Endothelial cell of umbilical vein (primary cell): ENCODE data around the gene UNC5B. TPM values are rescaled to one million over a fixed set of nuclear protein-coding genes. Genes with fewer than 3 reads are reported as not detected.

Experiments used
- BruUV-seq: library from RNA; stranded (reverse); fragments of 400-500 nt; replicated peaks from 2 replicates; lab custom pipeline; 2021; lab: Mats Ljungman, UMichigan
- CTCF ChIA-PET: fragments of 300-600, 350-600 bp; sonication (Branson Sonifier 250); formaldehyde crosslinking; loops from one replicate; lab custom pipeline; 2021; ENCODE audit warnings: antibody characterized with exemption, inconsistent platforms; lab: Charles Lee
- POLR2A ChIA-PET: fragments of 300-600, 350-600 bp; sonication (Branson Sonifier 250); formaldehyde crosslinking; loops from one replicate; lab custom pipeline; 2021; ENCODE audit warnings: antibody characterized with exemption, inconsistent platforms; lab: Charles Lee
- DNase-seq: peaks from one replicate; pipeline ENCODE4 v3.0.0-alpha.2; 2011; ENCODE audit warnings: low read depth, low spot score
- FAIRE-seq: peaks from 2 replicates; lab custom pipeline; 2011; peaks lifted over from hg19 to GRCh38; lab: Jason Lieb, UNC
- H2AFZ ChIP-seq: 2 replicates; pipeline ENCODE4 v1.6.0; 2012; ENCODE audit warnings: low read depth, low read length, control low read depth, inconsistent platforms
- H3K27ac ChIP-seq: 2 replicates; pipeline ENCODE4 v1.5.1; 2011; ENCODE audit warnings: low read depth, mild to moderate bottlenecking, control low read depth, low read length, moderate library complexity; ENCODE audit not compliant: insufficient read depth
- H3K27me3 ChIP-seq, 2 experiments: 2 replicates each; pipeline versions ENCODE4 v1.6.0 to v1.6.1; 2011; ENCODE audit warnings: low read length in 2 of 2, mixed read lengths in 1 of 2; ENCODE audit not compliant: control insufficient read depth in 2 of 2, insufficient read depth in 2 of 2
- H3K36me3 ChIP-seq, 2 experiments: 2 replicates in 1 of 2; 3 replicates in 1 of 2; pipeline ENCODE4 v1.5.1; 2011; ENCODE audit warnings: low read length in 2 of 2, mild to moderate bottlenecking in 1 of 2, moderate library complexity in 1 of 2; ENCODE audit not compliant: control insufficient read depth in 2 of 2, insufficient read depth in 2 of 2; ENCODE audit errors: extremely low read depth in 1 of 2
- H3K4me1 ChIP-seq: 3 replicates; pipeline ENCODE4 v1.5.1; 2011; ENCODE audit warnings: mild to moderate bottlenecking, low read length; ENCODE audit not compliant: control insufficient read depth, insufficient read depth; ENCODE audit errors: extremely low read depth
- H3K4me2 ChIP-seq: 2 replicates; pipeline ENCODE4 v1.6.1; 2011; ENCODE audit warnings: low read length, control low read depth, mixed read lengths; ENCODE audit not compliant: insufficient read depth
- H3K4me3 ChIP-seq, 3 experiments: fragments of 200-600 bp in 1 of 3; sonication (generic), shearing (Covaris generic) in 1 of 3; replicated peaks in 1 of 3; 2 replicates each; pipeline ENCODE4 v1.5.1; 2011 to 2016; ENCODE audit warnings: control low read depth in 3 of 3, low read length in 3 of 3, mild to moderate bottlenecking in 2 of 3, inconsistent platforms in 1 of 3, low read depth in 1 of 3, moderate library complexity in 1 of 3; ENCODE audit not compliant: insufficient read depth in 1 of 3
- H3K79me2 ChIP-seq: 2 replicates; pipeline ENCODE4 v1.6.0; 2012; ENCODE audit warnings: low read length, inconsistent platforms; ENCODE audit not compliant: control insufficient read depth, insufficient read depth
- H3K9ac ChIP-seq: replicated peaks from 2 replicates; pipeline ENCODE3; 2011; ENCODE audit warnings: low read length, control low read depth; ENCODE audit not compliant: insufficient read depth; ENCODE audit errors: extremely low read depth
- H3K9me1 ChIP-seq: replicated peaks from 3 replicates; pipeline ENCODE4 v1.6.0; 2011; ENCODE audit warnings: mild to moderate bottlenecking, low read length; ENCODE audit not compliant: control insufficient read depth, insufficient read depth; ENCODE audit errors: extremely low read depth
- H3K9me3 ChIP-seq: replicated peaks from 2 replicates; pipeline ENCODE4 v1.5.1; 2012; ENCODE audit warnings: low read length, inconsistent platforms; ENCODE audit not compliant: control insufficient read depth, insufficient read depth
- H4K20me1 ChIP-seq: replicated peaks from 2 replicates; pipeline ENCODE3; 2011; ENCODE audit warnings: mild to moderate bottlenecking, low read length; ENCODE audit not compliant: control insufficient read depth, insufficient read depth; ENCODE audit errors: extremely low read depth
- EZH2 ChIP-seq: IDR thresholded peaks from 2 replicates; pipeline ENCODE4 v1.6.1; 2012; ENCODE audit warnings: borderline replicate concordance, low read depth, mild to moderate bottlenecking, moderate library complexity, low read length, inconsistent platforms; ENCODE audit not compliant: severe bottlenecking
- FOS ChIP-seq: IDR thresholded peaks from 2 replicates; pipeline ENCODE4 v1.6.1; 2011; ENCODE audit warnings: mild to moderate bottlenecking, low read length, moderate library complexity, borderline replicate concordance; ENCODE audit not compliant: insufficient read depth
- GATA2 ChIP-seq: IDR thresholded peaks from 2 replicates; pipeline ENCODE4 v1.7.0; 2011; ENCODE audit warnings: low read depth, mild to moderate bottlenecking, moderate library complexity, mixed read lengths, low read length; ENCODE audit not compliant: insufficient read length, insufficient read depth
- JUN ChIP-seq: IDR thresholded peaks from 2 replicates; pipeline ENCODE4 v1.6.1; 2011; ENCODE audit warnings: borderline replicate concordance, low read depth; ENCODE audit not compliant: insufficient read length, insufficient read depth
- MAX ChIP-seq: IDR thresholded peaks from 2 replicates; pipeline ENCODE4 v1.6.1; 2011; ENCODE audit not compliant: insufficient read depth, insufficient read length
- MYC ChIP-seq: IDR thresholded peaks from one replicate; pipeline ENCODE4 v1.6.1; 2011; ENCODE audit warnings: mild to moderate bottlenecking, low read depth, low read length
- POLR2A ChIP-seq: IDR thresholded peaks from 2 replicates; pipeline ENCODE4 v1.6.1; 2012; ENCODE audit warnings: low read depth, mild to moderate bottlenecking, control low read depth, low read length
- POLR2AphosphoS5 ChIP-seq: IDR thresholded peaks from 2 replicates; pipeline ENCODE4 v1.6.1; 2012; ENCODE audit warnings: low read depth, mild to moderate bottlenecking, control low read depth, low read length, moderate library complexity; ENCODE audit not compliant: insufficient read depth
- dilution Hi-C: fragments of 300-500 bp; cut with MboI; formaldehyde crosslinking; loops from one replicate; pipeline ENCODE4 v1.15.0; 2019; ENCODE audit warnings: low sequenced_read_pairs; ENCODE audit not compliant: extremely low pct_ligation_motif_present
- intact Hi-C: fragments of 100-400 bp; cut with micrococcal nuclease; formaldehyde crosslinking; loops from one replicate; pipeline ENCODE4 v1.10.0; 2022
- polyA plus RNA-seq, 4 experiments: library from polyadenylated mRNA; depleted of rRNA in 3 of 4; stranded (reverse) in 3 of 4; unstranded in 1 of 4; fragments of >200 nt; gene quantifications; 2 replicates each; pipeline versions ENCODE4 v1.2.1 to v1.2.3, GENCODE V29; 2011 to 2012; ENCODE audit warnings: missing spikeins in 1 of 4
- total RNA-seq: library from RNA; stranded (reverse); gene quantifications from 2 replicates; pipeline ENCODE4 v1.2.3, GENCODE V29; 2021
- TF ChIP-seq, protein P1 (sequence below), 2 donors: IDR thresholded peaks; 1 replicate in 1 of 2; 2 replicates in 1 of 2; pipeline ENCODE4 v1.5.1; 2011; ENCODE audit warnings: low read length in 2 of 2, mild to moderate bottlenecking in 2 of 2, moderate library complexity in 2 of 2, control low read depth in 1 of 2, inconsistent platforms in 1 of 2, low read depth in 1 of 2; ENCODE audit not compliant: insufficient read depth in 1 of 2; ENCODE audit errors: extremely low read depth in 1 of 2

UNC5B gene
- total and polyA plus RNA-seq, 2 donors (not counting 3 experiments of a cell fraction or from before 2014, with no cell fraction given), result 0.39 to 2.5 TPM

GRCh38 chr10:71202314-71202713 lies 10.1 kb upstream of the UNC5B start:
- no peak for TF ChIP-seq POLR2A
- TF ChIP-seq GATA2, result no peak
- no peak for TF ChIP-seq EZH2
- TF ChIP-seq MYC, result no peak
- no peak for TF ChIP-seq FOS
- TF ChIP-seq, protein P1, sequence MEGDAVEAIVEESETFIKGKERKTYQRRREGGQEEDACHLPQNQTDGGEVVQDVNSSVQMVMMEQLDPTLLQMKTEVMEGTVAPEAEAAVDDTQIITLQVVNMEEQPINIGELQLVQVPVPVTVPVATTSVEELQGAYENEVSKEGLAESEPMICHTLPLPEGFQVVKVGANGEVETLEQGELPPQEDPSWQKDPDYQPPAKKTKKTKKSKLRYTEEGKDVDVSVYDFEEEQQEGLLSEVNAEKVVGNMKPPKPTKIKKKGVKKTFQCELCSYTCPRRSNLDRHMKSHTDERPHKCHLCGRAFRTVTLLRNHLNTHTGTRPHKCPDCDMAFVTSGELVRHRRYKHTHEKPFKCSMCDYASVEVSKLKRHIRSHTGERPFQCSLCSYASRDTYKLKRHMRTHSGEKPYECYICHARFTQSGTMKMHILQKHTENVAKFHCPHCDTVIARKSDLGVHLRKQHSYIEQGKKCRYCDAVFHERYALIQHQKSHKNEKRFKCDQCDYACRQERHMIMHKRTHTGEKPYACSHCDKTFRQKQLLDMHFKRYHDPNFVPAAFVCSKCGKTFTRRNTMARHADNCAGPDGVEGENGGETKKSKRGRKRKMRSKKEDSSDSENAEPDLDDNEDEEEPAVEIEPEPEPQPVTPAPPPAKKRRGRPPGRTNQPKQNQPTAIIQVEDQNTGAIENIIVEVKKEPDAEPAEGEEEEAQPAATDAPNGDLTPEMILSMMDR (IDR thresholded peaks at IDR 0.05; ENCODE audit: extremely low read depth in 1 of 2, insufficient read depth in 1 of 2, low read depth in 1 of 2, low read length in 2 of 2), result no peak
- no peak for TF ChIP-seq MAX
- no peak for TF ChIP-seq POLR2AphosphoS5
- no peak for TF ChIP-seq JUN
- BruUV-seq, result no TSS peak
- no peaks in the 10 kb centered on the region for H4K20me1 ChIP-seq
- no peak overlapping the region for H3K4me3 ChIP-seq
- H3K27ac ChIP-seq, result no peak overlapping the region
- H3K9me1 ChIP-seq, result no peaks in the 10 kb centered on the region
- FAIRE-seq (no peak), DNase-seq (no peak)
- POLR2A ChIA-PET, result no interaction called here
- peaks cover 4 to 10% of the 10 kb centered on the region in 2 experiments for H3K27me3 ChIP-seq
- CTCF ChIA-PET, result no interaction called here
- dilution Hi-C loops (no loop called here), intact Hi-C loops (loop anchor here (10.0 kb wide), 1 partner anchor 138 kb away; no protein-coding TSS in a partner anchor)
- H3K9ac ChIP-seq, result no peak overlapping the region
- no peaks in the 10 kb centered on the region for H3K79me2 ChIP-seq
- H2AFZ ChIP-seq, result no peak overlapping the region
- no peaks in the 10 kb centered on the region for H3K9me3 ChIP-seq
- H3K4me2 ChIP-seq, result no peak overlapping the region
- H3K36me3 ChIP-seq, result no peaks in the 10 kb centered on the region
- peaks cover 17% of the 10 kb centered on the region for H3K4me1 ChIP-seq
